Vagina (tissue), 2 donors: ENCODE results near the gene UTS2R.

Experiments
- CTCF ChIP-seq, 3 experiments: fragments of 450-650 bp in 2 of 3; fragments of 200-600 bp in 1 of 3; sonication (generic) in 1 of 3; IDR thresholded peaks; one replicate each; pipeline ENCODE4 v1.5.1; 2017 to 2019; ENCODE audit warnings: antibody characterized with exemption in 3 of 3, mild to moderate bottlenecking in 2 of 3, moderate library complexity in 2 of 3
- POLR2A ChIP-seq, 2 donors: fragments of 450-650 bp; IDR thresholded peaks; one replicate each; pipeline ENCODE4 v1.6.1; 2017; ENCODE audit warnings: antibody characterized with exemption in 2 of 2, mild to moderate bottlenecking in 2 of 2, moderate library complexity in 2 of 2
- POLR2AphosphoS5 ChIP-seq, 2 donors: sonication (generic); formaldehyde crosslinking; IDR thresholded peaks; one replicate each; pipeline ENCODE4 v1.9.0; 2017; ENCODE audit warnings: antibody characterized with exemption in 2 of 2, mild to moderate bottlenecking in 2 of 2, low read depth in 1 of 2; ENCODE audit not compliant: insufficient read depth in 1 of 2

GRCh38 chr17:82387705-82388106 is 16.1 kb downstream of the UTS2R start:
- TF ChIP-seq CTCF (IDR thresholded peaks at IDR 0.05): no peak
- TF ChIP-seq POLR2A (IDR thresholded peaks at IDR 0.05): no peak
- no peak for TF ChIP-seq POLR2AphosphoS5 (IDR thresholded peaks at IDR 0.05; ENCODE audit: insufficient read depth in 1 of 2, low read depth in 1 of 2)
